Measurements from ENCODE around the gene SCUBE1.

Gene SCUBE1

GRCh38 chr22:43169310-43170130, 173.7 kb downstream of the SCUBE1 start:
- DNase-seq = no peak

- DNase-seq = no peak
Measured at GRCh38 chr22:43168471-43169309, 174.5 kb downstream of the SCUBE1 start.

GRCh38 chr22:43167001-43167589, 176.1 kb downstream of the SCUBE1 start:
- DNase-seq = no peak

- DNase-seq = no peak
Measured at GRCh38 chr22:43166132-43166930, 176.8 kb downstream of the SCUBE1 start.

GRCh38 chr22:43164636-43165035, 178.5 kb downstream of the SCUBE1 start:
- no peak for DNase-seq

GRCh38 chr22:43163241-43163795, 179.9 kb downstream of the SCUBE1 start:
- no peak for DNase-seq

GRCh38 chr22:43162412-43163150, 180.6 kb downstream of the SCUBE1 start:
- no peak for DNase-seq

GRCh38 chr22:43160497-43161126, 182.6 kb downstream of the SCUBE1 start:
- no peak for DNase-seq

- DNase-seq = no peak
Measured at GRCh38 chr22:43159484-43160178, 183.5 kb downstream of the SCUBE1 start.

GRCh38 chr22:43158778-43159483, 184.2 kb downstream of the SCUBE1 start:
- DNase-seq = no peak

- DNase-seq = no peak
Measured at GRCh38 chr22:43157874-43158546, 185.2 kb downstream of the SCUBE1 start.

GRCh38 chr22:43156413-43156812, 186.8 kb downstream of the SCUBE1 start:
- DNase-seq = no peak

- no peak for DNase-seq
Measured at GRCh38 chr22:43155789-43156188, 187.4 kb downstream of the SCUBE1 start.

GRCh38 chr22:43154887-43155536, 188.2 kb downstream of the SCUBE1 start:
- DNase-seq = no peak

- DNase-seq = no peak
Measured at GRCh38 chr22:43153899-43154298, 189.3 kb downstream of the SCUBE1 start.

GRCh38 chr22:43152357-43153071, 190.7 kb downstream of the SCUBE1 start:
- peak; percentile 61 for DNase-seq

- DNase-seq = peak; percentile 13
Measured at GRCh38 chr22:43152003-43152356, 191.2 kb downstream of the SCUBE1 start.
